CD4-positive, alpha-beta T cell treated with Interleukin-10 for 1 hour (primary cell): ENCODE measurements around the gene LINC01488.

Experiments used
- DNase-seq: peaks from one replicate; pipeline ENCODE4 v3.0.0-alpha.2; 2020

The LINC01488 gene

GRCh38 chr11:69495441-69496201 lies 14.2 kb downstream of the LINC01488 start:
- DNase-seq, result no peak

- no peak for DNase-seq
Observed at GRCh38 chr11:69496202-69496557, 14.7 kb downstream of the LINC01488 start.

GRCh38 chr11:69496631-69497220 lies 15.3 kb downstream of the LINC01488 start:
- DNase-seq, result no peak

- DNase-seq, result no peak
Observed at GRCh38 chr11:69497221-69497787, 15.8 kb downstream of the LINC01488 start.

GRCh38 chr11:69498614-69499175 lies 17.2 kb downstream of the LINC01488 start:
- DNase-seq, result no peak

- no peak for DNase-seq
Observed at GRCh38 chr11:69499186-69499917, 17.9 kb downstream of the LINC01488 start.

GRCh38 chr11:69499918-69500284 lies 18.4 kb downstream of the LINC01488 start:
- no peak for DNase-seq

GRCh38 chr11:69500285-69501120 lies 19.0 kb downstream of the LINC01488 start:
- no peak for DNase-seq

GRCh38 chr11:69501121-69501489 lies 19.6 kb downstream of the LINC01488 start:
- no peak for DNase-seq

- DNase-seq, result no peak
Observed at GRCh38 chr11:69501891-69502860, 20.7 kb downstream of the LINC01488 start.

- no peak for DNase-seq
Observed at GRCh38 chr11:69504127-69504526, 22.7 kb downstream of the LINC01488 start.

- DNase-seq, result no peak
Observed at GRCh38 chr11:69504576-69505335, 23.3 kb downstream of the LINC01488 start.

GRCh38 chr11:69508974-69509373 lies 27.5 kb downstream of the LINC01488 start:
- no peak for DNase-seq

- DNase-seq, result no peak
Observed at GRCh38 chr11:69509381-69509780, 27.9 kb downstream of the LINC01488 start.

GRCh38 chr11:69509846-69510390 lies 28.5 kb downstream of the LINC01488 start:
- DNase-seq, result no peak

- DNase-seq, result no peak
Observed at GRCh38 chr11:69510471-69511357, 29.3 kb downstream of the LINC01488 start.

GRCh38 chr11:69511358-69512055 lies 30.0 kb downstream of the LINC01488 start:
- no peak for DNase-seq

- DNase-seq, result no peak
Observed at GRCh38 chr11:69512136-69512535, 30.7 kb downstream of the LINC01488 start.
